HFFc6 (cell line): ENCODE results near the gene DAPK1. TPM values are rescaled to one million over a fixed set of nuclear protein-coding genes. Genes with fewer than 3 reads are reported as not detected.

Experiments used
- DNase-seq: peaks from one replicate; pipeline ENCODE4 v3.0.0-alpha.2; 2018
- H3K27ac Mint-ChIP-seq: 2 replicates; pipeline ENCODE4 v1.8.0; 2020; ENCODE audit warnings: mild to moderate bottlenecking, mixed read lengths
- H3K27me3 Mint-ChIP-seq: 2 replicates; pipeline ENCODE4 v1.8.0; 2021; ENCODE audit warnings: mild to moderate bottlenecking, moderate library complexity, mixed read lengths; ENCODE audit not compliant: insufficient read depth
- H3K36me3 Mint-ChIP-seq: 2 replicates; pipeline ENCODE4 v1.8.0; 2021; ENCODE audit warnings: low read depth, mixed read lengths
- H3K4me1 Mint-ChIP-seq: 2 replicates; pipeline ENCODE4 v1.8.0; 2020; ENCODE audit warnings: low read depth, mixed read lengths
- H3K4me3 Mint-ChIP-seq: 2 replicates; pipeline ENCODE4 v1.8.0; 2020; ENCODE audit warnings: mild to moderate bottlenecking, moderate library complexity, mixed read lengths
- H3K9me3 Mint-ChIP-seq: 2 replicates; pipeline ENCODE4 v1.8.0; 2020; ENCODE audit warnings: mild to moderate bottlenecking, mixed read lengths
- total RNA-seq, 6 experiments: library from RNA; stranded (reverse); fragmentation: NEBNext Ultra II Directional; extraction: Animal tissue kit (Norgen Biotek cat#: 25700); gene quantifications; 2 replicates in 1 of 6; 3 replicates in 5 of 6; pipeline ENCODE4 v1.2.3, GENCODE V29; 2021
- TF ChIP-seq, protein P1 (sequence below): fragments of 200-600 bp; sonication (generic); IDR thresholded peaks from 2 replicates; pipeline ENCODE4 v1.5.0; 2021; ENCODE audit warnings: antibody characterized with exemption, mild to moderate bottlenecking

The DAPK1 gene
- total RNA-seq, 6 experiments from 2014 or later: 0.06 to 0.36 (median 0.18) TPM

DNA sequence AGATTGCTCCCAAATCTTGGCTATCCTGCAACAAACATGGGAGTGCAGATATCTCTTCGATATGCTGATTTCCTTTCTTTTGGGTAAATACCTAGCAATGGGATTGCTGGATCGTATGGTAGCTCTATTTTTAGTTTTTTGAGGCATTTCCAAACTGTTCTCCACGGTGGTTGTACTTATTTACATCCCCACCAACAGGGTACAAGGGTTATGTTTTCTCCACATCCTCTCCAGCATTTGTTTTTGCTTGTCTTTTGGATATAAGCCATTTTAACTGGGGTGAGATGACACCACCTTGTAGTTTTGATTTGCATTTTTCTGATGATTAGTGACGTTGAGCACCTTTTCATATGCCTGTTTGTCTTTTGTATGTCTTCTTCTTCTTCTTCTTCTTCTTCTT lies 248.5 kb downstream of the DAPK1 start:
- Mint-ChIP-seq H3K4me1 (no peaks in the 10 kb centered on the region; the same call in 1 of the 2 replicates), H3K4me3 (no peak overlapping the region), H3K9me3 (peaks cover 16% of the 10 kb centered on the region), H3K27me3 (peaks cover 5% of the 10 kb centered on the region; the same call in 1 of the 2 replicates), H3K27ac (no peak overlapping the region), H3K36me3 (peaks cover 10% of the 10 kb centered on the region; the same call in 1 of the 2 replicates)
- no peak for DNase-seq
- TF ChIP-seq, protein P1, sequence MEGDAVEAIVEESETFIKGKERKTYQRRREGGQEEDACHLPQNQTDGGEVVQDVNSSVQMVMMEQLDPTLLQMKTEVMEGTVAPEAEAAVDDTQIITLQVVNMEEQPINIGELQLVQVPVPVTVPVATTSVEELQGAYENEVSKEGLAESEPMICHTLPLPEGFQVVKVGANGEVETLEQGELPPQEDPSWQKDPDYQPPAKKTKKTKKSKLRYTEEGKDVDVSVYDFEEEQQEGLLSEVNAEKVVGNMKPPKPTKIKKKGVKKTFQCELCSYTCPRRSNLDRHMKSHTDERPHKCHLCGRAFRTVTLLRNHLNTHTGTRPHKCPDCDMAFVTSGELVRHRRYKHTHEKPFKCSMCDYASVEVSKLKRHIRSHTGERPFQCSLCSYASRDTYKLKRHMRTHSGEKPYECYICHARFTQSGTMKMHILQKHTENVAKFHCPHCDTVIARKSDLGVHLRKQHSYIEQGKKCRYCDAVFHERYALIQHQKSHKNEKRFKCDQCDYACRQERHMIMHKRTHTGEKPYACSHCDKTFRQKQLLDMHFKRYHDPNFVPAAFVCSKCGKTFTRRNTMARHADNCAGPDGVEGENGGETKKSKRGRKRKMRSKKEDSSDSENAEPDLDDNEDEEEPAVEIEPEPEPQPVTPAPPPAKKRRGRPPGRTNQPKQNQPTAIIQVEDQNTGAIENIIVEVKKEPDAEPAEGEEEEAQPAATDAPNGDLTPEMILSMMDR: no peak

DNA sequence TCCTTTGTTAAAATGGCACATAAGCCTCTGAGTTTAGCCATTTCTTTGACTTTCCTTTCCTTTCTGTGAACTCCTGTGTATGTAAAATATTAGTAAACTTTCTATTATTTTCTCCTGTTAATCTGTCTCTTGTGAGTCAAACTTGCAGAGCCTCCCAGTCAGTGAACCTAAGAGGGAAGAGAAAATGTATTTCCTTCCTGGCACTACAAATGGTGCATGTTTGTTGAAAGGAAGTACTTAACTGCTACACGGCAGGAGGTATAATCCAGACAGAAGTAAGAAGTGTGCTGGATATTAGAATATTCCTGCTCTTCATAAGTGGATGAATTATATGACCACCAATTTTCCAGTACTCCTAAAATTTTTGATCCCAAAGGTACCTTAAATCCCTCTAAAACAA lies 251.2 kb downstream of the DAPK1 start:
- H3K27ac Mint-ChIP-seq: no peak overlapping the region
- no peaks in the 10 kb centered on the region for H3K4me1 Mint-ChIP-seq
- peaks cover 10% of the 10 kb centered on the region for H3K9me3 Mint-ChIP-seq
- H3K4me3 Mint-ChIP-seq: no peak overlapping the region
- H3K36me3 Mint-ChIP-seq: no peaks in the 10 kb centered on the region
- TF ChIP-seq, protein P1: no peak
- no peak for DNase-seq
- H3K27me3 Mint-ChIP-seq: peaks cover 5% of the 10 kb centered on the region; the same call in 1 of the 2 replicates

DNA sequence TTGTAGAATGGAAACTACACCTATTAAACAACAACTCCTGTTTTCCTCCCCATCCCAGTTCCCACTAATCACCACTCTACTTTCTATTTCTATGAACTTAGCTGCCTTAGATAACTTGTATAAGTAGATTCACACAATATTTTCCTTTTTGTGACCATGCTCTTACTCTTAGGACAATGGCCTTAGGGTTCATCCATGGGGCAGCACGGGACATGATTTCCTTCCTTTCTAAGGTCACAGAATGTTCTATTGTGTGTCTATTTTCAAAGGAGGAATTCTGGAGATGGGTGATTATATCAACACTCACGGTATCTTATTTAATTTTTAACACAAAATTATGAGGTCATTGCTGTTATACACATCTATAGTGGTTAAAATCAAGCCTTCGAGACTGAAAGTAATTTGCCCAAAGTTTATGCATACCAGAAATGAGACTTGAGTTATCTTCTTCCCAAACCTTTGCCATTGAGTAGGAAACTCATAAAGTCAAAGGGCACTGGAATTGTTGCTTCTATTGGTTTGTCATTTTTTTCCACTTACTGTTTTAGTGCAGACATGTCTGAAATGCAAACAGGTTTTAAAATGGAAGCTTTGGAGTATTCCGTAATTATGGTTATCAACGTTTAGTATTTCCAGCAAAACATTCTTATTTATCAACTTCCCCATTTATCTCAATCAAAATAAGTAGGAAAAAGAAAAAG lies 251.8 kb downstream of the DAPK1 start:
- Mint-ChIP-seq H3K4me3 (no peak overlapping the region), H3K9me3 (peaks cover 7% of the 10 kb centered on the region; the same call in 1 of the 2 replicates), H3K36me3 (no peaks in the 10 kb centered on the region), H3K27me3 (peaks cover 5% of the 10 kb centered on the region), H3K27ac (no peak overlapping the region), H3K4me1 (no peaks in the 10 kb centered on the region)
- no peak for DNase-seq
- TF ChIP-seq, protein P1: no peak

DNA sequence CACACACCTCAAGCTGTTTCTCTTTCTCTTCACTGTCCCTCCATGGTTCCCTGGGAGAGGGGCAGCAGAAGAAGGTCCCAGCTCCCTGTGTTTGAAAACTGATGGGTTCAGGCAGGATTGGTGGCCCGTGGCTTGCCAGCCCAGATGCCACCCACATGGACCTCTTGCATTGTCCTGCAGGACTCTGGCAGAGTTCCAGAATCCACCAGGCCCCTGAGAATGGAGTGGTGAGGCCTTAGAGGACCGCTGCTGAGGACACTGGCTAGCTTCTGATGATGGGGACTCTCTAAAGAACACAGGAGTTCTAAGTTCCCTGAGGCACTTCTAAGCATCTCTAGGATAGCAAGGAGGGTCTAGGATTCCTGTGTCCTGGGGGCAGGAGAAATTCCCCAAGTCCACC lies 253.1 kb downstream of the DAPK1 start:
- TF ChIP-seq, protein P1: no peak
- H3K27me3 Mint-ChIP-seq: peaks cover 7% of the 10 kb centered on the region
- no peak for DNase-seq
- H3K36me3 Mint-ChIP-seq: no peaks in the 10 kb centered on the region
- H3K4me3 Mint-ChIP-seq: no peak overlapping the region
- H3K4me1 Mint-ChIP-seq: no peaks in the 10 kb centered on the region
- H3K9me3 Mint-ChIP-seq: peaks cover 7% of the 10 kb centered on the region; the same call in 1 of the 2 replicates
- H3K27ac Mint-ChIP-seq: no peak overlapping the region

DNA sequence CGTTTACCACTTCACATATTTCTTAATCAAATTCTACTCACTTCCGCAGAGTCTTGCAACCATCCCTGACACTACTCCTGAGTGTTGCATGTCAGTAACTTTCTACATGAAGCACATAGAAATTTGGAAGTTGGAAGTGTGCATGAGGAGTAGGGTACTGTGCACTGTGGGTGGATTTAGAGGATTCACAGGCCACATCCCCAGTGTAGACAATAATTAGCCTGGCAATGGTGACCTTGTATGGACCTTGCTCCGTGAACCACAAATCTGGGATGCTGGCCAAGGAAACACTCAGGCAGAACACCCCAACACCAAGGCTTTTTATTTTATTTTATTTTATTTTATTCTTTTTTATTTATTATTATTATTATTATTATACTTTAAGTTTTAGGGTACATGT lies 253.8 kb downstream of the DAPK1 start:
- Mint-ChIP-seq H3K4me3 (no peak overlapping the region), H3K4me1 (no peaks in the 10 kb centered on the region), H3K27me3 (peaks cover 7% of the 10 kb centered on the region), H3K9me3 (peaks cover 7% of the 10 kb centered on the region; the same call in 1 of the 2 replicates), H3K36me3 (no peaks in the 10 kb centered on the region), H3K27ac (no peak overlapping the region)
- no peak for DNase-seq
- TF ChIP-seq, protein P1: no peak
